ENCODE measurements around the gene SREBF2. TPM values are rescaled to one million over a fixed set of nuclear protein-coding genes. Genes with fewer than 3 reads are reported as not detected.

The SREBF2 gene
- total and polyA plus RNA-seq, 2 donors from 2014 or later, result 49.2 to 71.4 TPM

DNA sequence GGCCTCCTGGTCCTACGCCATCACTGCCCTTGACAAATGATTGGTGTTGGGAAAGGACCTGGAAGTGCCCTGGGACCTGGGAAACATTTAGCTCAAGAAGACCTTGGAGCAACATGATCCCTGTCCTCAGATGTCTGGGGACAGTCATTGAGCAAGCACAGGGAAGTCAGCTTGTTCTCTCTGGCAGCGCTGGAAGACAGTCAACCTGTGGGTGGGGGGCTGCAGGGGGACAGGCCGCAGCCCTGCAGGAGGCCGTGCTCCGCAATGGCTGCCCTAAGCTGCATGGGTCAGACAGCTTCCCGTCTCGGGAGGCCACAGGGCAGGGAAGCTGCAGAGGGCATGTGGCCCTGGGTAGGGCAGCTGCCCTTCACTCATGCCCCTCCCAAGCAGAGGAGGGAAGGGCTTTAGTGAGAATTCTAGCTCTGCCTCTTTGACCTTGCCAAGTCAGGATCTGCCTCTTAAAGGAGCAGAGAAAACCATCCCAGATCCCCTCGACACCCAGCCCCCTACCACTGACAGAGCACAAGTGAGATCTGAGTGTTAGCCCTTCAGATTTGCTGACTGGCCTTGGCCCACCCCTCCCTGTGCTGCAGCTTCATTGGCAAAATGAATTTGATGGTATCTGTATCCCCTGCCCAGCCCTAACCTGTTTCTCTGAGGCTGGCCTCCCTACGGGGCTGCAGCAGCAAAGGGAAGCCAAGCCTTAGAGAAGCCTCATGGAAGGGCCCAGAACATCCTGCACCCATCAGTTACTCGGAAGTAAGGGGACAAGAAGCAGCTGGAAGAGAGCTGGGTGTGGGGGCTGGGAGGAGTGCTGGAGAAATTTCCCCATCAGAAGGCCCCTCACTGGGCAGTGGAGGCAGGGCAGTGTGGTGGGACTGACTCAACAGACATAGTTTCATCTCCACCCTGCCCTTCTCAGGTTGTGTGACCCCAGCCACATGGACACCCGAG lies 6.2 kb upstream of the SREBF2 start:
- FAIRE-seq, result no peak
- Histone ChIP-seq H3K36me3 (ENCODE audit: control insufficient read depth in 2 of 3, insufficient read depth in 3 of 3, low read length in 3 of 3) (no peaks in the 10 kb centered on the region), H3K9ac (ENCODE audit: low read length in 3 of 3) (peak overlapping the region in 1 of 3 donors; percentile 49), H3K4me1 (ENCODE audit: control insufficient read depth in 2 of 3, insufficient read depth in 2 of 3, low read depth in 1 of 3, low read length in 3 of 3) (peaks cover 0 to 16% (median 13%) of the 10 kb centered on the region in 3 donors), H3K9me3 (ENCODE audit: control insufficient read depth in 2 of 3, insufficient read depth in 1 of 3, low read length in 3 of 3) (no peaks in the 10 kb centered on the region), H3K4me3 (ENCODE audit: low read length in 3 of 3) (no peak overlapping the region), H3K27me3 (ENCODE audit: control insufficient read depth, insufficient read depth, low read length) (no peaks in the 10 kb centered on the region), H3K27ac (ENCODE audit: low read depth in 2 of 2, low read length in 2 of 2) (peak overlapping the region; percentile 3 to 45)
- TF ChIP-seq, protein P1, sequence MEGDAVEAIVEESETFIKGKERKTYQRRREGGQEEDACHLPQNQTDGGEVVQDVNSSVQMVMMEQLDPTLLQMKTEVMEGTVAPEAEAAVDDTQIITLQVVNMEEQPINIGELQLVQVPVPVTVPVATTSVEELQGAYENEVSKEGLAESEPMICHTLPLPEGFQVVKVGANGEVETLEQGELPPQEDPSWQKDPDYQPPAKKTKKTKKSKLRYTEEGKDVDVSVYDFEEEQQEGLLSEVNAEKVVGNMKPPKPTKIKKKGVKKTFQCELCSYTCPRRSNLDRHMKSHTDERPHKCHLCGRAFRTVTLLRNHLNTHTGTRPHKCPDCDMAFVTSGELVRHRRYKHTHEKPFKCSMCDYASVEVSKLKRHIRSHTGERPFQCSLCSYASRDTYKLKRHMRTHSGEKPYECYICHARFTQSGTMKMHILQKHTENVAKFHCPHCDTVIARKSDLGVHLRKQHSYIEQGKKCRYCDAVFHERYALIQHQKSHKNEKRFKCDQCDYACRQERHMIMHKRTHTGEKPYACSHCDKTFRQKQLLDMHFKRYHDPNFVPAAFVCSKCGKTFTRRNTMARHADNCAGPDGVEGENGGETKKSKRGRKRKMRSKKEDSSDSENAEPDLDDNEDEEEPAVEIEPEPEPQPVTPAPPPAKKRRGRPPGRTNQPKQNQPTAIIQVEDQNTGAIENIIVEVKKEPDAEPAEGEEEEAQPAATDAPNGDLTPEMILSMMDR (IDR thresholded peaks at IDR 0.05; ENCODE audit: borderline replicate concordance, extremely low read depth, insufficient read depth), result no peak
- DNase-seq, result peak in 4 of 5 donors; percentile 33 to 69 (median 48)
- intact Hi-C loops (cut with DNase I), result no loop called here

DNA sequence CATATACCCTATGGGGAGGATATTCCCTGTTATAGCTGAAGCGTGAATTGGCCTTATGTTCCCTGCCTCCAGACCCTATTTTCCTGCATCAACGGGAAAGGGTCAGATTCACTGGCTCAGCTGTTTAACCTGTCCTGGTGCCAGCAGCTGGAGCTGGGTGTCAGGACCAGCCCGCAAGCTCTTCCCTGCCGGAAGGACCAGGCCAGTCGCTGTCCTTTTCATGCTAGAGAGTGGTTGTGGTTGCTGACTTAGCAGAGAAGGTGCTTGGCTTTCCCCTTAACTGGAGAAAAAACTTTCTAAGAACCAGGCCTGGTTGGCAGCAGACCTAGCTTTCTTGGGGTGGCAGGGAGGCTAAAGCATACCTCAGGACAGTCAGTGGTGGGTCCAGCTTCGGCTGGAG lies 5.2 kb upstream of the SREBF2 start:
- DNase-seq, result no peak
- Histone ChIP-seq H3K4me1 (ENCODE audit: control insufficient read depth in 2 of 3, insufficient read depth in 2 of 3, low read depth in 1 of 3, low read length in 3 of 3) (peaks cover 0 to 16% (median 13%) of the 10 kb centered on the region in 3 donors), H3K36me3 (ENCODE audit: control insufficient read depth in 2 of 3, insufficient read depth in 3 of 3, low read length in 3 of 3) (no peaks in the 10 kb centered on the region), H3K4me3 (ENCODE audit: low read length in 3 of 3) (no peak overlapping the region), H3K27me3 (ENCODE audit: control insufficient read depth, insufficient read depth, low read length) (no peaks in the 10 kb centered on the region), H3K9ac (ENCODE audit: low read length in 3 of 3) (no peak overlapping the region), H3K9me3 (ENCODE audit: control insufficient read depth in 2 of 3, insufficient read depth in 1 of 3, low read length in 3 of 3) (no peaks in the 10 kb centered on the region), H3K27ac (ENCODE audit: low read depth in 2 of 2, low read length in 2 of 2) (peak overlapping the region in 1 of 2 donors; percentile 37)
- no peak for FAIRE-seq
- TF ChIP-seq, protein P1 (IDR thresholded peaks at IDR 0.05; ENCODE audit: borderline replicate concordance, extremely low read depth, insufficient read depth), result no peak
- intact Hi-C loops (cut with DNase I), result no loop called here

- H3K27ac ChIP-seq (ENCODE audit: low read depth in 2 of 2, low read length in 2 of 2), result no peak overlapping the region
- DNase-seq, result no peak
- intact Hi-C loops (cut with DNase I), result no loop called here
- TF ChIP-seq, protein P1 (IDR thresholded peaks at IDR 0.05; ENCODE audit: borderline replicate concordance, extremely low read depth, insufficient read depth), result no peak
- no peak for FAIRE-seq
- no peaks in the 10 kb centered on the region for H3K27me3 ChIP-seq (ENCODE audit: control insufficient read depth, insufficient read depth, low read length)
- no peak overlapping the region for H3K9ac ChIP-seq (ENCODE audit: low read length in 3 of 3)
- no peaks in the 10 kb centered on the region for H3K9me3 ChIP-seq (ENCODE audit: control insufficient read depth in 2 of 3, insufficient read depth in 1 of 3, low read length in 3 of 3)
- H3K4me1 ChIP-seq (ENCODE audit: control insufficient read depth in 2 of 3, insufficient read depth in 2 of 3, low read depth in 1 of 3, low read length in 3 of 3), result peaks cover 0 to 16% (median 13%) of the 10 kb centered on the region in 3 donors
- no peaks in the 10 kb centered on the region for H3K36me3 ChIP-seq (ENCODE audit: control insufficient read depth in 2 of 3, insufficient read depth in 3 of 3, low read length in 3 of 3)
- H3K4me3 ChIP-seq (ENCODE audit: low read length in 3 of 3), result no peak overlapping the region
These were observed 4.4 kb upstream of the SREBF2 start for GRCh38 chr22:41828516-41828915.

Measured in kidney (tissue), 14 donors.